NCI-H2227 (cell line): ENCODE results near the gene WDR55.
"Not testable (repeated sequence)": the region's sequence is repeated elsewhere in the genome, so short reads cannot be mapped to it uniquely, and the experiment has no call there.

Source experiments
- DNase-seq: peaks from one replicate; lab custom pipeline; 2025; ENCODE audit not compliant: unreplicated experiment; lab: John Stamatoyannopoulos, UW

WDR55 gene

GRCh38 chr5:140642718-140643117 lies 22.0 kb upstream of the WDR55 start:
- no peak for DNase-seq

- no peak for DNase-seq
Measured at GRCh38 chr5:140647042-140647419, 17.7 kb upstream of the WDR55 start.

GRCh38 chr5:140658870-140659269 lies 5.8 kb upstream of the WDR55 start:
- no peak for DNase-seq

- DNase-seq, result not testable (repeated sequence)
Measured at GRCh38 chr5:140660371-140660770, 4.3 kb upstream of the WDR55 start.

- no peak for DNase-seq
Measured at GRCh38 chr5:140664030-140664358, 710 bp upstream of the WDR55 start.

- not testable (repeated sequence) for DNase-seq
Measured at GRCh38 chr5:140671035-140671434, 6.3 kb downstream of the WDR55 start.

- DNase-seq, result no peak
Measured at GRCh38 chr5:140671472-140672125, 6.9 kb downstream of the WDR55 start.

- no peak for DNase-seq
Measured at GRCh38 chr5:140672455-140673186, 7.9 kb downstream of the WDR55 start.

GRCh38 chr5:140673187-140673976 lies 8.7 kb downstream of the WDR55 start, which contains the start of gene DND1:
DND1 (minus strand) TSS chr5:140673576; CDS start chr5:140673542, 34 bp downstream.
- no peak for DNase-seq

- DNase-seq, result no peak
Measured at GRCh38 chr5:140674211-140674610, 9.5 kb downstream of the WDR55 start.

GRCh38 chr5:140674629-140675028 lies 9.9 kb downstream of the WDR55 start:
- no peak for DNase-seq

- DNase-seq, result no peak
Measured at GRCh38 chr5:140677947-140678346, 13.2 kb downstream of the WDR55 start.

- DNase-seq, result no peak
Measured at GRCh38 chr5:140678993-140679392, 14.3 kb downstream of the WDR55 start.

- DNase-seq, result no peak
Measured at GRCh38 chr5:140690376-140690932, 25.8 kb downstream of the WDR55 start.

- DNase-seq, result peak; percentile 94
Measured at GRCh38 chr5:140690941-140691924, 26.5 kb downstream of the WDR55 start, which contains the start of the genes HARS1 and HARS2. HARS1 (minus strand) TSS chr5:140691370; CDS start chr5:140691304, 66 bp downstream. HARS2 (plus strand) TSS chr5:140691455; CDS start chr5:140691649, 194 bp downstream.

- DNase-seq, result no peak
Measured at GRCh38 chr5:140694276-140694675, 29.6 kb downstream of the WDR55 start.

- DNase-seq, result no peak
Measured at GRCh38 chr5:140696891-140697492, 32.3 kb downstream of the WDR55 start.

GRCh38 chr5:140700177-140701144 lies 35.8 kb downstream of the WDR55 start, which contains the start of gene ZMAT2:
ZMAT2 (plus strand) TSS chr5:140700447; CDS start chr5:140700461, 14 bp downstream.
- DNase-seq, result peak; percentile 95
